ENCODE results near the gene RPP25L.

Gene RPP25L

GRCh38 chr9:34570376-34570775 is 41.5 kb downstream of the RPP25L start:
- no peak overlapping the region for H3K4me3 ChIP-seq (ENCODE audit: low read depth, low read length)
- TF ChIP-seq CTCF (IDR thresholded peaks at IDR 0.05; ENCODE audit: low read depth, low read length), result no peak

GRCh38 chr9:34568774-34569173 is 43.1 kb downstream of the RPP25L start:
- H3K4me3 ChIP-seq (ENCODE audit: low read depth, low read length), result no peak overlapping the region
- TF ChIP-seq CTCF (IDR thresholded peaks at IDR 0.05; ENCODE audit: low read depth, low read length), result no peak

- TF ChIP-seq CTCF (IDR thresholded peaks at IDR 0.05; ENCODE audit: low read depth, low read length), result no peak
Observed at GRCh38 chr9:34568133-34568532, 43.8 kb downstream of the RPP25L start.

GRCh38 chr9:34566972-34567371 is 44.9 kb downstream of the RPP25L start:
- no peak for TF ChIP-seq CTCF (IDR thresholded peaks at IDR 0.05; ENCODE audit: low read depth, low read length)
- no peak overlapping the region for H3K4me3 ChIP-seq (ENCODE audit: low read depth, low read length)

More at GRCh38 chr9:34568133-34568532, 43.8 kb downstream of the RPP25L start:
- H3K4me3 ChIP-seq (ENCODE audit: low read depth, low read length), result no peak overlapping the region

GRCh38 chr9:34566322-34566721 is 45.6 kb downstream of the RPP25L start:
- no peak for TF ChIP-seq CTCF (IDR thresholded peaks at IDR 0.05; ENCODE audit: low read depth, low read length)
- H3K4me3 ChIP-seq (ENCODE audit: low read depth, low read length), result no peak overlapping the region

- no peak overlapping the region for H3K4me3 ChIP-seq (ENCODE audit: low read depth, low read length)
- TF ChIP-seq CTCF (IDR thresholded peaks at IDR 0.05; ENCODE audit: low read depth, low read length), result no peak
Observed at GRCh38 chr9:34565856-34566255, 46.0 kb downstream of the RPP25L start.

GRCh38 chr9:34564617-34565016 is 47.3 kb downstream of the RPP25L start:
- no peak for TF ChIP-seq CTCF (IDR thresholded peaks at IDR 0.05; ENCODE audit: low read depth, low read length)
- no peak overlapping the region for H3K4me3 ChIP-seq (ENCODE audit: low read depth, low read length)
